Adipocyte (in vitro differentiated cells): ENCODE results near the gene DNAJC11.
"Not testable (repeated sequence)": the region's sequence is repeated elsewhere in the genome, so short reads cannot be mapped to it uniquely, and the experiment has no call there.

Experiments used
- DNase-seq: peaks from one replicate; pipeline ENCODE4 v3.0.0-alpha.2; 2015; ENCODE audit warnings: low read depth
- H3K27me3 ChIP-seq: replicated peaks from 2 replicates; pipeline ENCODE4 v1.7.0; 2013; ENCODE audit warnings: mild to moderate bottlenecking, low read length, moderate library complexity; ENCODE audit not compliant: control insufficient read depth, insufficient read depth
- H3K36me3 ChIP-seq: 2 replicates; pipeline ENCODE4 v1.7.0; 2013; ENCODE audit warnings: low read length, mild to moderate bottlenecking, moderate library complexity; ENCODE audit not compliant: control insufficient read depth, insufficient read depth, severe bottlenecking
- H3K4me1 ChIP-seq: 2 replicates; pipeline ENCODE4 v1.7.0; 2013; ENCODE audit warnings: mild to moderate bottlenecking, low read length, moderate library complexity; ENCODE audit not compliant: control insufficient read depth, insufficient read depth
- H3K4me3 ChIP-seq: 2 replicates; pipeline ENCODE4 v1.7.0; 2013; ENCODE audit warnings: mild to moderate bottlenecking, low read length, moderate library complexity
- H3K9ac ChIP-seq: 2 replicates; pipeline ENCODE4 v1.7.0; 2013; ENCODE audit warnings: mild to moderate bottlenecking, low read length, moderate library complexity
- H3K9me3 ChIP-seq: 2 replicates; pipeline ENCODE4 v1.7.0; 2013; ENCODE audit warnings: mild to moderate bottlenecking, low read length, moderate library complexity; ENCODE audit not compliant: control insufficient read depth

The DNAJC11 gene

DNA sequence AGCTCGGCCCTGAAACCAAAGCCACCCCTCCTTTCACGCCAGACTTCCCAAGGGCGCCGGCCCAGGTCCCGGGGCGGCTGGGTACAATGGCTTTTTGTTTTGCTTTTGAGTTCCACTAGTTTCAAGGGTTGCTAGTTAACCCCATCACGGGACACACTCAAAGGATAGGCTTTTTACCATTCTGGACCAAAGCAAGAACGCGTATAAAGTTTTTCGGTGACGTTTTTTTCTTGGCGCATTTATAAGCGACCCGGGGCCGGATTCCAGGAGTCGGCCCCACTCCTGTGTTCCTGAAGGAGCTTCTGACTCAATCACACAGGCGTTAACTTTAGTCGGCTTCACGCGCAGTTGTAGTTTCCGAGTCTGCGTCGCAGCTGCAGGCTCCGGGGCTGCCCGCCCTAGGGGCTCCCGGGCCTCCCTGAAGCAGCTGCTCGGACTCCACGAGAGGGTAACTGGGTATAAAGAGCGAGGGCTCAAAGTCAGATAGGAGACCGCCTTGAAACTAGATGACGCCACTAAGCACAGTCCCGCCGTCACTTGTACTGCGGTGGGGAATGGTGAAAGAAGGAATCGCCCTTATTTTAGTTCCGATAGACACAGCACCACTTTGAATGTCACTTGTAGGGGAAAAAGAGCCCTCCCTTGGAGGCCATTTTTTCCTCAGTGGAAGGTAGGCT, 98.2 kb downstream of the DNAJC11 start:
- Histone ChIP-seq H3K27me3 (no peaks in the 10 kb centered on the region), H3K4me3 (peak overlapping the region; percentile 80), H3K4me1 (peaks cover 29% of the 10 kb centered on the region), H3K9ac (peak overlapping the region; percentile 96), H3K36me3 (peaks cover 8% of the 10 kb centered on the region), H3K9me3 (no peaks in the 10 kb centered on the region)
- peak; percentile 82 for DNase-seq

DNA sequence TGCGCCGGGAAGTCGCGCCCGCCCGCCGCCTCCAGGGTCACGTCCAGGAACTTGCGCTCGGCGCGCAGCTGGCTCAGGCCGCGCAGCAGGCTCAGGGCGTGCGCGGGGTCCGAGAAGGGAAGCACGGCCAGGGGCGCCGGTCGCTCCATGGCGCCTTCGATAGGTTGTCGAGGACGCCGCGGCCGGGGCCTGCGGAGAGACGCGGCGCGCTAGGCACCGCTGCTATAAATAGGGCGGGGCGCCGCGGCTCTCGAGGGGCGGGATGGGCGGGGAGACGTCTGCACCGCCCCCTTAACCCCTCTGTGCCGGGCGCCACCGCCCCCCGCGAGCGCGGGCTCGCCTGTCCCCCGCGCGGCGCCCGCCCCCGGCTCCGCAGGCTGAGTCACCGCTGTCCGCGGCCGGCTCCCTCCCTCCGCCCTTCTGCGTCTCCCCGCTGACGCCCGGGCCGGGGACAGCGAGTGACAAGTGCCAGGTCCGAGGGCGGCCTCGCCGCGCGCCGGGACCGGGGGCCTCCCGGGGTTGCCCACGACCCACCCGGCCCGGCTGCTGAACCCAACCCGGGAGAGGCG, 98.9 kb downstream of the DNAJC11 start, which contains the start of gene KLHL21:
Gene KLHL21 (minus strand): TSS at position 201 of the 569 bp plus-strand sequence. CDS start 52 bp downstream, at position 149.
- DNase-seq, result peak; percentile 96
- Histone ChIP-seq H3K27me3 (no peaks in the 10 kb centered on the region), H3K4me1 (peaks cover 34% of the 10 kb centered on the region), H3K36me3 (peaks cover 13% of the 10 kb centered on the region), H3K9ac (peak within 1 kb of the TSS; percentile 96), H3K9me3 (no peaks in the 10 kb centered on the region), H3K4me3 (peak within 1 kb of the TSS; percentile 99)

DNA sequence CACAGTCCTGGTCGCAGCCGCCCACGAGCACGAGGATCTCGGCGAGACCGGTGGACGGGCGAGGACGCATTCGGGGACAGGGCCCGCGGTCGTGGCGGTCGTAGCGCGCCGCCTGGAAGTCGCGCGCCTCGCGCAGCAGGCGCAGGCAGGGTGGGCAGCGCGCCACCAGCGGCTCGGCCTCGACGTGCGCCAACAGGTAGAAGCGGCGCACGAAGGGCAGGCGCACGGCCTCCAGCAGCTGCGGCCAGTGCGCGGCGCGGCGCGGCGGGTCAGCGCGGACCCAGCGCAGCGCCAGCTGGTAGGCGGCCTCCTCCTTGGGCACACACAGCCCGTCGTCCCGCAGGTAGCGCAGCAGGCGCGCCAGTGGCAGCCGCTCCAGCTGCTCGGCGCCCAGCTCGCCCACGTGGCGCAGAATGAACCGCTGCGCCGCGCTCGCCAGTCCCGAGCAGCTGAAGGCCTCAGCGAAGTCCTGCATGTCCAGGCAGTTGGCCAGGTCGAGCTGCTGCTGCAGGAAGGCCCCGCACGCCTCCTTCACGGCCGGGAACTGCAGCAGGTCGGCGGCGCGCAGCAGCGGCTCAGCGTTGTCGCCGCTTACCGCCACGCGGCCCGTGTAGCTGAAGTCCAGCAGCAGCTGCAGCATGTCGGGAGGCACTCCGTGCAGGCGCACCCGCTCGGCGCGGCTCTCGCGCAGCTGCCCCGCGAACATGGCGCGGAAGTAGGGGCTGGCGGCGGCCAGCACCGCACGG, 99.5 kb downstream of the DNAJC11 start:
- peak; percentile 53 for DNase-seq
- H3K9ac ChIP-seq, result peak overlapping the region; percentile 96
- no peaks in the 10 kb centered on the region for H3K27me3 ChIP-seq
- H3K4me1 ChIP-seq, result peaks cover 41% of the 10 kb centered on the region
- H3K9me3 ChIP-seq, result no peaks in the 10 kb centered on the region
- peaks cover 20% of the 10 kb centered on the region for H3K36me3 ChIP-seq
- H3K4me3 ChIP-seq, result peak overlapping the region; percentile 99

DNA sequence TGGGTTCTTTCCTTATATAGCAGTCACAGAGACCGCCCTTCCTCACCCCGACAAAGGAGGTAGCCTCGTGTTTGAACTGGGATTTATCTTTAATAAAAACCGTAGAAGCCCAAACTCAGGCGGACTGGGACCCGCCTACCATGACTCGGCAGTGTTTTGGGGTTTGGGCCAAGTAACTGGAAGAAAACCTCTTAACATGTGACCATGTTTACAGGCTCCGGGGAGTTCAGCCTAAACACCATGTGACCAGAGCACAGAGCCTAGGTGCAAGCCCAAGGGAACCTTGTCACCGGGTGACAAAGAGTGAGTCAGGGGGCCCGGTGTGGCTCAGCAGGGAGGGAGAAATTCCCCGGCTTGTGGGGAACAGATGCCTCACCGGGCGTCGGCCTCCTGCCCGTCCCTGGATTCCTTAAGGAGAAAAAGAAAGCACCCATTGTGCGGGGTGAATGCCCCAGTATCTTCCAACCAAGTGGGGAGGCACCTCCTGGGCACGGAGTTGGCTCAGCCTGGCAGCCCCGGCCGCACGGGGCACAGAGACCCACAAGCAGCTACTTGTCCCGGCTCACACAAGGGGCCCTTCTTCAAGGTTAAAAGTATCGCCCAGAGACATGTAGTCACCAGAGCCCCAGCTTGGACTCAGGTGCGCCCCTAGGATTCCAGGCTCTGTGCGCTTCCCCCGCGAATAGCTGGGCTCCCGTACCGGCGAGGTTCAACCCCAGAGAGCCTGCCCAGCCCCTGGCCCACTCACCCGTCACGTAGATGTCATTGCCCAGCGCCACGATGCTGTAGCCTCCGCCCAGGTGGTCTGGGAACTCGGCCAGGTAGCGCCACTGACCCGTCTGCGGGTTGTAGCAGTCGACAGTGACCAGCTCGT, 100.3 kb downstream of the DNAJC11 start:
- Histone ChIP-seq H3K27me3 (no peaks in the 10 kb centered on the region), H3K36me3 (peaks cover 28% of the 10 kb centered on the region), H3K4me3 (peak overlapping the region; percentile 99), H3K9ac (peak overlapping the region; percentile 96), H3K9me3 (no peaks in the 10 kb centered on the region), H3K4me1 (peaks cover 49% of the 10 kb centered on the region)
- peak; percentile 94 for DNase-seq

DNA sequence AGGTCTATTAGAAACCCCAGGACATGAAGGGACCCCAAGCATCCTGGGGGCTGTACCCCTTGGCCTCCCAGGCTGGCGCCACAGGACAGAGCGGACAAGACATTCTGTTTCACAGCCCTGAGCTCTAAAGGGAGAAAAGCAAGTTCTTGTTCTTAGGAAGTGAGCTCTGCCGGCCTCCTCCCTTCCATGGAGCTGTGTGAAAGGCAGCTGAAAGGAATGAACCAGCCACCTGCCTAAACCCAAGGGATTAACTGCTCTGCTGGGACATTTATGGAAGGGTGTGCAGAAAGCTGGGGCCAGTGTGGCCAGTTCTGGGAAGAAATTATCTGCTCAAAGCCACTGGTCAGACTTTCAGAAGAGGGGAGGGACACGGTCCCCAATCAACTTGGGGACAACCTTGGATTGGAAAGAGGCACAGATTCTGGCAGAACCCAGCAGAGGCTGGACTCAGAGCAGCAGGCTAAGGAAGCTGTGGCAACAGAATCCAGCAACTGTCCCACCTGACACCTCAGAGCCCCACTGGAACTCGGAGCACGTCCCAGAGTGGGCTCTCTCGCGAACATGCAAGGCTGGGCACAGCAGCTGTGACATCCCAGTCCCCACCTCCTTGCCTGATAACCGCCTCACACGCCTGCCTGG, 101.1 kb downstream of the DNAJC11 start:
- Histone ChIP-seq H3K36me3 (peaks cover 35% of the 10 kb centered on the region), H3K9me3 (no peaks in the 10 kb centered on the region), H3K27me3 (no peaks in the 10 kb centered on the region), H3K9ac (peak overlapping the region; percentile 96), H3K4me3 (peak overlapping the region; percentile 99), H3K4me1 (peaks cover 51% of the 10 kb centered on the region)
- peak; percentile 31 for DNase-seq

DNA sequence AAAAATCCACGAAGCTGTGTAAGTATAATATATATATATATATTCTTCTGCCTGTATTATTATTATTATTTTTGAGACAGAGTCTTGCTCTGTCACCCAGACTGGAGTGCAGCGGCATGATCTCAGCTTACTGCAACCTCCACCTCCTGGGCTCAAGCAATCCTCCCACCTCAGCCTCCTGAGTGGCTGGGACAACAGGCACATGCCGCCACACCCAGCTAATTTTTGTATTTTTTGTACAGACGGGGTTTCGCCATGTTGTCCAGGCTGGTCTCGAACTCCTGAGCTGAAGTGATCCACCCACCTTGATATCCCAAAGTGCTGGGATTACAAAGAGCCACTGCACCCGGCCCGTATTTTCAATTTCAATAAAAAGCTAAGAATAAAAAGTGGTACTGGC, 101.6 kb downstream of the DNAJC11 start:
- Histone ChIP-seq H3K36me3 (peaks cover 41% of the 10 kb centered on the region), H3K4me1 (peaks cover 51% of the 10 kb centered on the region), H3K9ac (peak overlapping the region; percentile 96), H3K4me3 (peak overlapping the region; percentile 99)
- not testable (repeated sequence) for DNase-seq, H3K27me3 ChIP-seq, H3K9me3 ChIP-seq

DNA sequence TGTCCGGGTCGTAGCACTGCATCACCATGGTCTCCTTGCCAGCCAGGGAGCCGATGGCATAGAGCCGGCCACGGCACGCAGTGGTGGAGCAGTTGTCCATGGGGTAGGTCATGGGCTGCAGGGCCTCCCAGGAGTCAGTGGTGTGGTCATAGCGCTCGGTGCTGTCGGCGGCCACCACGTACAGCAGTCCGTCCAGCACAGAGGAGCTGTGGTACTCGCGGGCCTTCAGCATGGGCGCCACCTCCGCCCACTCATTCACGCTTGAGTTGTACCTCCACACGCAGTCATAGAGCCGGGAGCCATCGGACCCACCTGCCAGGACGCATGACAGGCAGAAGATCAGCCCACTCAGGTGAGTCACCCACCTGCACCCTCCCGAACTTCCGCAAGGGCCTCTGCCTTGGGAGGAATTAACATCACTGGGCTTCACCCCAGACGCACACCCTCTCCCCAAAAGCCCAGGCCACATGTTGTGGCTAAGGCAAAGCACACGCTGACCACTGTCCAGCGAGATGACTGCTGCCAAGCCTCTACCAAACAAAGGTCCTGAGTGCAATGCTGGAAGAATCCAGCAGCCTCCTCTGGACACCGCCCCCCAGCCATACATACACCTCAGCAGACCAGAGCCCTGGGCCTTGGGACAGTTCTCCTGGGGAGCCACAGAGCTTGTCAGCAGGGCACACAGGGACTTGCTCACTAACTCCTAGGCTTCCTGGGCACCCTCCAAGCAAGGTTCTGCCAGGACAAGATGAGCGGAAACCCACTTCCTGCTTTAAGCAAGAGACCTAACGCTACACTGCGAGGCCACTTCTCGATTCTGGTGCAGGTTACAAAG, 102.3 kb downstream of the DNAJC11 start:
- Histone ChIP-seq H3K36me3 (peaks cover 46% of the 10 kb centered on the region), H3K9ac (peak overlapping the region; percentile 96), H3K27me3 (no peaks in the 10 kb centered on the region), H3K4me1 (peaks cover 45% of the 10 kb centered on the region), H3K4me3 (peak overlapping the region; percentile 99), H3K9me3 (no peaks in the 10 kb centered on the region)
- DNase-seq, result no peak

DNA sequence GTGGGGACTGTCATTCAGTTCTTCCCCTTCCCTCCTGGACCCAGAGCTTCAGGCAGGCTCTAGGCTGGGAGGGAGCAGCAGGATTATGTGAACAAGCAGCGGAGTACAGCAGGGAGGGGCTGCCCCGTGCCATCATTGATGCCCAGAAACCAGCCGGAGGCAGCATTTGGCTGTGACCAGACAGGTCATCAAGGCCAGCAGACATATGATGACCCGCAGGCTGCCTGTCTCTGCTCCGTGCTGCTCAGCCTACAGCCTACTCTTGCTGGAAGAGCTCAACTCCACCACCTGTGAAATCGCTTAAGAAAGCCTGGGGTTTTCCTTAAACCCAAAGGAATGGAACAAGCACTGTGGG, 103.9 kb downstream of the DNAJC11 start:
- H3K9ac ChIP-seq, result peak overlapping the region; percentile 29
- H3K27me3 ChIP-seq, result no peaks in the 10 kb centered on the region
- no peak for DNase-seq
- peak overlapping the region; percentile 33 for H3K4me3 ChIP-seq
- H3K4me1 ChIP-seq, result peaks cover 36% of the 10 kb centered on the region
- H3K9me3 ChIP-seq, result no peaks in the 10 kb centered on the region
- peaks cover 62% of the 10 kb centered on the region for H3K36me3 ChIP-seq

DNA sequence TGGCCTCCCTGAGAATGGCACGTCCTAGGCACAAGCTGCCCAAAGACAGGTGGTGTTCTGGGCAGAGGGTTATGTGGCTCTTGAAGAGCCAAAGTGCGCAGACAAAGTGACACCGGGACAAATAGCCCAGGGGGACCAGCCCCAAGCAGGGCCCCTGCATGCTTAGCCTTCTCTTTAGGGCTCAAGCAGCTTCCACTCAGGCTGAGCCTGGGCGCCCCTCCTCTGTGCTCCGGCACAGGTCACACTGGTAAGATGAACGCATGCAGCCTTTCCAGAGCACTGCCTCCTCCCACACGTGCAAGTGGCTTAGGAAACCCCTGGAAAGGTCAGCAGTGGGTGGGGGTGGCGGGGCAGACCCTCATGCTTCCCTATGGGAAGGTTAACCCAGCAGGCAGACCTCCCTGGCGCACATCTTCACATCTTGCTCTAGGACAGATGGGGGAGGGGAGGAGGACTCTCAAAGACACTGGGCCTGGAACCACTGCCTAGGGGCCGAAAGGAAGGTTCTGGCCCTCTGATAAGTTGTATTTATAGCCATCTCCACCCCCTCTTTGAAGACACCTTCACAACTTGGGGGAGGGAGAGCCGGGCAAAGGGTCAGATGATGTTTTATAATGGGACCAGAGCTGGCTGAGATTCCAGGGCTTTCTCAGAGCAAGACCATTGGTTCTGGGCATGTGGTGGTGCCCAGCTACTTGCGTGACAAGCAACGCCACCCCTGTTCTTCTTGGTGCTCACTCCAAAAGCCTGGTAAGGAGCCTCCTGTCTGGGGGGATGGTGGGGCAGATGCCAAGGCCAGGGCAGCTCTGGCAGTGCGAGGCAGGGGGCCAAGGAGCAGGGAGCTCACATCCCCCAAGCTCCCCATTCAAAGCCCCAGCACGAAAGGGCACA, 104.5 kb downstream of the DNAJC11 start:
- H3K36me3 ChIP-seq, result peaks cover 68% of the 10 kb centered on the region
- H3K9me3 ChIP-seq, result no peaks in the 10 kb centered on the region
- H3K4me3 ChIP-seq, result peak overlapping the region; percentile 33
- DNase-seq, result no peak
- H3K9ac ChIP-seq, result peak overlapping the region; percentile 55
- peaks cover 36% of the 10 kb centered on the region for H3K4me1 ChIP-seq
- no peaks in the 10 kb centered on the region for H3K27me3 ChIP-seq
